LoVo (cell line): ENCODE results near the gene TRIP13.
"Not testable (repeated sequence)": the region's sequence is repeated elsewhere in the genome, so short reads cannot be mapped to it uniquely, and the experiment has no call there.

Source experiments
- DNase-seq: peaks from one replicate; pipeline ENCODE4 v3.0.0-alpha.2; 2016; ENCODE audit warnings: low spot score

The TRIP13 gene

DNA sequence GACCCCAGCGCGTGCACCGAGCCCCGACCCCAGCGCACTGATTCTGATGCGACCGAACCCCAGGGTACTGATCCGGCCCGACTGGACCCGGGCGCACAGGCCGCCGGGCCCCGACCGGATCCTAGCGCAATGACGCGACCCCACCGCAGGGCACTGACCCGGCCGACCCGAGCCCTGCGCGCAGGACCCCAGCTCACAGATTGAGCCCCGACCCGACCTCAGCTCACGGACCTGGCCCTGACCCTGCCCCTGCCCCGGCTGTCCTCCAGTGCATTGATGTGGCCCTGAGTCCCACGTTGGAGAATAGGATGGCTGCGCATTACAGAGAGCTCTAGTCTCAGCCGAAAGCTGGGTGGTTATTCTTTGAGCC is 438 bp downstream of the TRIP13 start:
- no peak for DNase-seq

DNA sequence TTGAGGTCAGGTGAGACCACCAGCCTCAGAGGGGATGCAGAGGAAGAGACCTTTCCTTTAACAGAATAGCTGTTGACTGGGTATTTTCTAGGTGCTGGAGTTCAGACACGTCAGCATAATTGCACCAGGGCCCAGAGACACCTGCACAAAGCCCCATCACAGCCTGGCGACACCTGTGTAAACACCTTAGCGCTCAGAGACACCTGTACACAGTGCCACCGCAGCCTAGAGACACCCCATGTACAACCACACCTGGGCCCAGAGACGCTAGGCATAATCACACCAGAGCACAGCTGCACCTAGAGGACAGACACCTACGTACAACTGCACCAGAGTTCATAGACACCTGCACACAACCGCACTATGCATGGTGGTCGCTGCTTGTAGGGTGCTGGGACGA is 1.0 kb downstream of the TRIP13 start:
- no peak for DNase-seq

DNA sequence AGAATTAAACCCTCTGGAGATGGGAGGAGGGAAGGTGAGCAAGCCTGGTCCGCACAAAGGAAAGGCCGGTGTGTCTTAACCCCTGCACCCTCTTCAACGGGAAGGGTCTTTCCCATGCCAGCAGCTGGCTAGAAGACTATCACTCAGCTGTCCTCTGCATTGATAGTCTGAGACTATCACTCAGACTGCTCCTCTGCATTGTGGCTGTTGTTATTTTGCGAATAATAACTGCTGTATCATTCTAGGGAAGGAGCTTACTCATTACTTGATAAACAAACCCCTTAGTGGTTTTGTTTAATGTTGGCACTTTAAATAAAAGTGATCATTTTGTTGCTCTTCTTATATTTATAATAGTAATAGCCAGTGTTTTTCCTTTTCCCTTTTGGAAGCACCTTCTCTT is 8.1 kb downstream of the TRIP13 start:
- DNase-seq: no peak

DNA sequence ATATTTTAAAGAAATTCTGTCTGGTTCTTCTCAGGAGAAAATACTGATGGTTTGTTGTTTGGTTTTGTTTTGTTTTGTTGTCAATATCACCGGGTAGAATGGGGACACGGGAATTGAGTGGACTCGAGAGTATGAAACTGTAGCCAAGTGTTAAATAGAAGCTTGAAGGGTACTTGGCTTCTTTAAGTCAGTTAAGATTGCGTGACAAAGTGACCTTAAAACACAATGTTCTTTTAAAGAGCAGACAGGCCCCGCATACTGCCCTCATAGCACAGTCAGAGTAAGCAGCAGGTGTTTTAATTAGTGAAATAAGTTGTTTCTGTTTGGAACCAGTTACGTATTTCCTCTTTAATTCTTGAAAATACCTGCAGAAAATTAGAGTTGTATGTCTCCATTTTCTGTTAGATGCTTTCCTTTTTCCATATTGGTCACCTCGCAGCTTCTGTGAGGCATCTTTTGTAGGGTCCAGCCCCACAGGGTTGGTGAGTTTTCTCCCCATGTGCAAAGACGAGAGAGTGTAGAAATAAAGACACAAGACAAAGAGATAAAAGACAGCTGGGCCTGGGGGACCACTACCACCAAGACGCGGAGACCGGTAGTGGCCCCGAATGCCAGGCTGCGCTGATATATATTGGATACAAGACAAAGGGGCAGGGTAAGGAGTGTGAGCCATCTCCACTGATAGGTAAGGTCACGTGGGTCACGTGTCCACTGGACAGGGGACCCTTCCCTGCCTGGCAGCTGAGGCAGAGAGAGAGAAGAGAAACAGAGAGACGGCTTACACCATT is 9.6 kb downstream of the TRIP13 start:
- DNase-seq: no peak

DNA sequence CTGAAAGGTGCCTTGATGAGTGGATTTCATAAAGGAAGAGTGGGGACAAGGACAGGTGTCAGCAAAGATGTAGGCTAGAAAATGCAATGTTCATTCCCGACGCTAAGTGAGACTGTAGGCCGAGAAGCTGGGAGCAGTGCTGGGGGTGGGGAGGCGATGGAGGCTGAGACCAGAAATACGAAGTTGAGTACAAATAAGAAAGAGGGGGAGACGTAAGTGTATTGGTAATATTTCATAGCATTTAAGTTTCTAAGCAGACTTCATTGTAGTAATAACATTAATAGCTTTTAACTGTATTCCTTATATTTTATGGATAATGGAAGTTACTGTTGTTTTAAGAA is 11.0 kb downstream of the TRIP13 start:
- DNase-seq: no peak

DNA sequence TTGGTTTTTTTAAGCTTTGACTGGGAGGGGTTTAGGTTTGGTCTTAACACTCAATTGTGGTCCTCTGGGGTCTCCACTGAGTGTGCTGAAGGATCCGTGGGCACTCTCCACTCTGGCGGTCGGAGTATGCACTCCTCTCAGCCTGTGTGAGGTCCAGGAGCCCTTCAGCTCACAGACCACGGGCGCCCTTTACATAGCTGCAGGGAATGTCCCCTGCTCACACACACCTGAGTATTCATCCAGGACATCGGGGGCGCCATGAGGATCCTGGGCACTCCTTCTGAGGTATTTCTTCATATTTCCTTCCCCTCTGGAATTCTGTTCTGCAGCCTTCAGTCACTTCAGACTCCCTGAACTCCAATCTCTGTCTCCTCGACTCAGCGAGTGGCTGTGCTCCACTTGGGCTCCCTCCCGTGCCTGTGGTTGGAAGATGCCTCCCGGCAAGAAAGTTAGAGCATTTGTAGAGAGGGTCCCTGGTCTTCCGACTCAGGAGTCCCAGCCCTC is 12.5 kb downstream of the TRIP13 start:
- DNase-seq: no peak

DNA sequence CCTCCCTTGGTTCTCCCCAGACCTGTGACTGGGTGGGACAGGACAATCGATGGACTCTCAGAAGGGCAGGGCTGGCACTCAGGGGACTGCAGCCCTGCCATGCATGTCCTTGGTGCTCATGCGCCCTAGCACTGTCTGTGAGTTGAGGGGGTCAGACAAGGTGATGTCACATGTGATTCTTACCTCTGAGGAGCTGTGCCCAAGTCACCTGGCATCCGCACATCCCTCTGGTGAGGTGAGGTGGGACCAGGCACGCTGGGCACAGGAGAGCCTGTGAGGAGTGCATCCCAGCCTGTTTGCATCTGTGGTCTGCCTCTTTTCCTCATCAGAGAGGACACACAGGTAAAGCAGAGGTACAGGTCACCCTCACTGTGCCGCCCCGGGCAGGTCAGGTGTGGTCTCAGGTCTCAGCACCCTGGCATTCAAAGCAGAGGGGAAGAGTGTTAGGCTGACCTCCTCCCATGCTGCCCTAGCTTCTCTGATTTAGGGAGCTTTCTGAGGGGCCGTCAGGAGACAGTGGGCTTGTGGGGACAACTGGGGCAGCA is 14.8 kb downstream of the TRIP13 start:
- no peak for DNase-seq

DNA sequence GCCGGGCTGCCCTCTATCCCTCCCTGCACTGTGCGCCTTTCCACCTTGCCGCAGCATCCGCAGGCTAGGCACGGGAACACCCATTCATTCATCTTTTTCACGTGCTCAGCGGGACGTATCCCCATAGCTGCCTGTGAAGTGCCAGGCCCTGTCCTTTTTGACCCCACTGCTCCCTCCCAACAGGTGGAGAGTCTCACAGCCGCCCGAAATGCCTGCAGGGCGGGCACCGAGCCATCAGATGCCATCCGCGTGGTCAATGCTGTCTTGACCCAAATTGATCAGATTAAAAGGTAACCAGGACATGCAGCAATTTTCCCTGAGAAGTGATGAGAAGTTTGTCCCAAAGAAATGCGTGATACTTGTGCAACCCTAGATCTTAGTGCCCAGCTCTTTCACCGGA is 15.5 kb downstream of the TRIP13 start:
- DNase-seq: no peak

DNA sequence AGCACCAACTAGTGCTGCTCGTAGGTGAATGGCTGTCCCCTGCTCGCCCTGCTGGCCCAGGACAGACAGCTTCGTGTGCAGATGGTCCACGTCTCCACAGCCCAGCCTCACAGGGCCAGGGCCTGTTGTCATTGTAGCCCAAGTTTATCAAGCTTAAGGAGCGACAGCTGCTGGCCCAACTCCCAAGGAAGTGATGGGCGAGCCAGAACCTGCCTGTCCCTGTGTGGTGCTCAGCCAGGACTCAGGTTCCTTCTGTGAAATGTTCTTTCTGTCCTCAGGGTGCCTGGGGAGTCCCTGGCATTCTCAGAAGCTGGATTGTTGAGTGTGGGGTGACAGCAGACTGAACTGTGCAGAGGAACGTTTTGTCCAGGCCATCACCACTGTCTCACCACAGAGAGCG is 16.4 kb downstream of the TRIP13 start:
- no peak for DNase-seq

DNA sequence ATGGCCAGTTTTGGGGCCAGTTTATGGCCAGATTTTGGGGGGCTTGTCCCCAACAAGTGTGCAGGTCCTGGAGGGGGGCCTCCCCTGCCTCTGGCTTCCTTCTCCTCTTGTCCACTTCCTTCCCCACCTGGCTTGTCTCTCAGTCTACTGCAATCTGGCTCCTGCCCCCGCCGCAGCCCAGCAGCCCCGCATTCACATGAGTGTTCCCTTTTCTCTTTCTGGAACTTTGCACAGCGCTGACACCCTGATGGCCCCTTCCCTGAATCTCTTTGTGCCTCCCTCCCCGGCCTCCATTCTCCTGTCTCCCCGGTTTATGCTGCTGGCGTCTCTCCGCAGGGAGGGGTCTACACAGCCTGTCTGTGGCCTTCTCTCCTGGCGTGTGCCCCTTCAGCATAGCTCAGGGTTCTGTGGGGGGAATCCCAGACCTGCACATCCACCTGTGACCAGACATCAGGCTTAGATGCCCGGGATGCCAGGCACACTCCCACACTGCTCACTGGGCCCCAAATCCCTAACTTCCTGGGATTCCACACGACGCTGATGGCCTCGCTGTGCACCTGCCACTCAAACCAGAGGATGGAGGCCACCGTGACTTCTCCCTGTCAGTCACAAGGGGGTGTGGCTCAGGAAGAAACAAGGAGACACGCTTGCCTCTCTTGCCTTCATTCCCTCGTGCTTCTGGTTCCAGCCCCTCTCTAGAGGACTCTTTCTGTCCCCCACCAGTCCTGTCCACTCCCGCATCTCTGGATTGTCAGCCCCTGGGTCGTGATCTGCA is 17.5 kb downstream of the TRIP13 start:
- no peak for DNase-seq

DNA sequence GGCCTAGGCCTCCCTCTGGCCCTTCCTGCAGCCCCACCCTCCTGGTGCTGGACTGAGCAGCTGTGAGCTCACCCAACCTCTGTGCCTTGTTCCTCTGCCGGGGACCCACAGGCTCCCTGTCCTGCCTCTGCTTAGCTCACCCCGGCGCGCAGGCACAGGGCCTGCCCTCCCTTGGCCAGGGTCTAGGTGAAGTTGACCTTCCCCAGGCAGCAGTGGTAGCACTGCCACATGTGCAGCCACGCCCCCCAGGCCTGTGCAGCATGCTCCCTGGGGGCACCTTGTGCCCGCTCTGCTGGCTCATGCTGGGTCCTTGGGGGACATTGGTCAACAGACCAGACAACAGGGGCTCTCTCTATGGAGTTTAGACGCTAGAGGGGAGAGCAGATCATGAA is 18.1 kb downstream of the TRIP13 start:
- DNase-seq: no peak

DNA sequence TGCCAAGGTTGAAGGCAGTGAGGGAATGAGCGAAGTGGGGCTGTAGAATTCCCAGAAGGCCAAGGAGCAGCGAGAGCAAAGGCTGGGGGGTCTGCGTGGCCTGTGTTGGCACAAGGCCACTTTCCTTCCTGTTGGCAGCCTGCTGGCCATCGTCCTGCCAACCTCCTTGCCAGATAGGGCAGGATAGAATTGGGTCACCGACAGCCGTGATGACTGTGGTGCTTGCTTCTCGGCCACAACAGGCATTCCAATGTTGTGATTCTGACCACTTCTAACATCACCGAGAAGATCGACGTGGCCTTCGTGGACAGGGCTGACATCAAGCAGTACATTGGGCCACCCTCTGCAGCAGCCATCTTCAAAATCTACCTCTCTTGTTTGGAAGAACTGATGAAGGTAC is 18.9 kb downstream of the TRIP13 start:
- DNase-seq: no peak

DNA sequence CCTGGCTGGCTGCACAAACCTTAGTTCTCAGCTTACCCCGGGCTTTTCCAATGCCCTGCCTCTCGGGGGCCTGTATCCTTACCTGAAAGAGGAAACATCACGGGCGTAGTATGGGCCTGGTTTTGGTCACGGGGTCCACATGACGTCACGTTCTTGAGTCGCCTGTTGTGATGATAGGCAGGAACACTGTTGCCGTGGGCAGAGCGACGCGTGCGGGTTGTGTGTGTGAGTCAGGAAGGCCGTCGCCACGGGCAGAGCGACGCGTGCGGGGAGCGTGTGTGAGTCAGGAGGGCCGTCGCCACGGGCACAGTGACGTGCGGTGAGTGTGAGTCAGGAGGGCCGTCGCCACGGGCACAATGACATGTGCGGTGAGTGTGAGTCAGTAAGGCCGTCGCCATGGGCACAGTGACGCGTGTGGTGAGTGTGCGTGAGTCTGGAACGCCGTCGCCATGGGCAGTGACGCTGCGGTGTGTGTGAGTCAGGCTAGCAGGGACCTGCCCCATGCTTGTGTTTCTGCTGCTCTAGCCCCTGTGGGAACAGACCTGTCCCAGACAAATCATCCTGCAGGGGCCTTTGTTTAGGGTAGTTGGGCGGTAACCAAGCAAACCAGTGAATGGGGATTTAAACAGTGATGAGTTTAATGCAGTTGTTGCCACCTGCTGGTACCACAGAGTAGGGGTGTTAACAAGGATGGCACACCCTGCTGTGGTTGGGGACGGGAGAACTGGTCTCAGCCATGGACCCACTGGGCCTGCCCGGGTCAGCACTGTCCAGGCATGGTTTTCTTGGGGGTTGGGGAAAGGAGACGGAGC is 19.8 kb downstream of the TRIP13 start:
- no peak for DNase-seq

DNA sequence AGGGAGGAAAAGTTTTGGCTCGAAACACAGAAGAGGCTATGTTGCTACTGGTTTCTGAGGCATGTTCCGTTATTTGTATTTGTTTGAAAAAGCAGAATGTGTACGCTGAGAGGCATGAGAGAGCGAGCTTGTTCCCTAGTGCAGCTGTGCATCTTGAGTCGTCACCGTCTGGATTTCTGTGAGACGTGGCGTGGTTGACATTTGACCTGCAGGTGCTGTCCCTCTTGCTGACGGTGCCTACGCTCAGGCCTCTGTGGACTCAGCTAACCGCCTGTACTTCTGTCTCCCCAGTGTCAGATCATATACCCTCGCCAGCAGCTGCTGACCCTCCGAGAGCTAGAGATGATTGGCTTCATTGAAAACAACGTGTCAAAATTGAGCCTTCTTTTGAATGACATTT is 21.5 kb downstream of the TRIP13 start:
- DNase-seq: no peak

DNA sequence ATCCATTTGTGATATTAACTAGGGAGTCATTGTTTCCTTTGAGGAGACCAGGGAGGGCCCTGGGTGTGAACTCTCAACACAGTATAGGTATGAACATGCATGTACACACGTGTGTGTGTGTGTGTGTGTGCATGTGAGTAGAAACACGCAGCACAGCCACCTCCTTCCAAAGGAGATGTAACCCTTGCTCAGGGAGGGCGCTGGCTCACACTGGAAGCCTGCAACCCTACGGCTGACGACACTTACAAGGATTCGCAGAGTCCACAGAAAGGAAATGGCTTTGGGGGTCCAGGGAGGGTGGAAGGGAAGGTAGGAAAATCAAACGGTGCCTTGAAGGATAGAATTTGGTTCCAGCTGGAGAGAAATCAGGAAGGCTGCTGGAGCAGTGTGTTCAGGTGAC is 21.9 kb downstream of the TRIP13 start:
- no peak for DNase-seq

DNA sequence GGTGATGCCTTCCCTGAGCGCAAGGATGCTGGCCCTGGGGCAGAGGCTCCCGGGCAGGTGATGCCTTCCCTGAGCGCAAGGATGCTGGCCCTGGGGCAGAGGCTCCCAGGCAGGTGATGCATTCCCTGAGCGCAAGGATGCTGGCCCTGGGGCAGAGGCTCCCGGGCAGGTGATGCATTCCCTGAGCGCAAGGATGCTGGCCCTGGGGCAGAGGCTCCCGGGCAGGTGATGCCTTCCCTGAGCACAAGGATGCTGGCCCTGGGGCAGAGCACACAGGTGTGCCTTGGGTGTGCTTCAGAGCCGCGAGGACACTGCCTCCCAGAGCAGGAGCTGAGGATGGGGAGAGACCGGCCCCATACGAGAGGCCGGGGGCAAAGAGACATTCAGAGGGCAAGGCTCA is 22.7 kb downstream of the TRIP13 start:
- DNase-seq: not testable (repeated sequence)

DNA sequence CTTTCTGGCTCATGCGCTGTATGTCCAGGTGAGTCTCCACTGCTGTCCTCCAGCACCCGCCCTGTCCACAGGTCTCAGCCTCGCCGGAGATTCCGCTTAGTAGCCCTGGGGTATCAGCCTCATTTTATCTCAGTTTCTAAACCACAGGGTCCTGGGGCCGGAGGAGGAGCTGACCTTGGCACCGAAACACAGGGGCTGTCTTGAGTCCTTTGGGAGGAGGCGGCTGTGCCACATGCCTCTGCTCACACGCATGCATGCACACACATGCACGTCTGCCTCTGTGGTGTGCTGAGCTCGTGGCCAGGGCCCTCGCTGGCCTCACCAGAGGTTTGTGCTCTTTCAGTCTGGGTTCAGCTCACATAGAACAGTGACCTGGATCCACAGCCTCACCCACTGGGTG is 23.3 kb downstream of the TRIP13 start:
- no peak for DNase-seq

DNA sequence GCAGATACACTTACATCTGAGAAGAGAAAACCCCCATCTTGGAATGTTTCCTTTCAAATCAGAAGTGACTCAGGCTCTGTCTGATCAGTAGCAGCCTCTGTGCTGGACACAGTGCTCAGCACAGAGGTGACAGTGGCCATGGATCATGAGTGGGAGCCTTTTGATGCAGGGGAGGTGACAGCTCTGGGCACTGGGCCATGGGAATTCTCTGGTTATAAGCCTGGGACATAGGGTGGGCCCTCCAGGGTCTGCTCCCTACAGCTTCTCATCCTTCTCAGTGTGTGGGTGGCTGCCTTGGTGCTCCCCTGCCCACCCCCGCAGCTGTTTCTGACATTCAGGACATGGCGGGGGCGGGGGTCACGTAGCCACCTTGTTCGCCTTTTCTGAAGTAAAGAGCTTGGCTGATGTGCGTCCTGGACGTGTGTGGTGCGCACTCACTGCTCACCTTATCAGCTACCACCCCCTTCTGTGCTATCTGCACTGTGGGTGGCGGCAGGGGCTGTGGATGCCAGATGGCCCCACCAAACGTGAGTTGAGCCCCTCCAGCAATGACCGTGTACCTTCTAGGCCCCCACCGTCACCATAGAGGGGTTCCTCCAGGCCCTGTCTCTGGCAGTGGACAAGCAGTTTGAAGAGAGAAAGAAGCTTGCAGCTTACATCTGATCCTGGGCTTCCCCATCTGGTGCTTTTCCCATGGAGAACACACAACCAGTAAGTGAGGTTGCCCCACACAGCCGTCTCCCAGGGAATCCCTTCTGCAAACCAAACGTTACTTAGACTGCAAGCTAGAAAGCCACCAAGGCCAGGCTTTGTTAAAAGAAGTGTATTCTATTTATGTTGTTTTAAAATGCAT is 24.0 kb downstream of the TRIP13 start:
- no peak for DNase-seq

DNA sequence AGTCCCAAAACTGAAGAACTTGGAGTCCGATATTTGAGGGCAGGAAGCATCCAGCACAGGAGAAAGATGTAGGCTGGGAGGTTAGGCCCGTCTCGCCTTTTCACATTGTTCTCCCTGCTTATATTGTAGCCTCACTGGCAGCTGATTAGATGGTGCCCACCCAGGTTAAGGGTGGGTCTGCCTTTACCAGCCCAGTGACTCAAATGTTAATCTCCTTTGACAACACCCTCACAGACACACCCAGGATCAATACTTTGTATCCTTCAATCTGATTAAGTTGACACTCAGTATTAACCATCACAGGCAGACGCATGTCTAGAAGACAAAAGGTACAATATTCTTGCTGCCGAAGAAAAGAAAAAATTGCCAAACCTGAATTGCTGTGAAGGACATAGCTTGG is 26.0 kb downstream of the TRIP13 start:
- DNase-seq: not testable (repeated sequence)

DNA sequence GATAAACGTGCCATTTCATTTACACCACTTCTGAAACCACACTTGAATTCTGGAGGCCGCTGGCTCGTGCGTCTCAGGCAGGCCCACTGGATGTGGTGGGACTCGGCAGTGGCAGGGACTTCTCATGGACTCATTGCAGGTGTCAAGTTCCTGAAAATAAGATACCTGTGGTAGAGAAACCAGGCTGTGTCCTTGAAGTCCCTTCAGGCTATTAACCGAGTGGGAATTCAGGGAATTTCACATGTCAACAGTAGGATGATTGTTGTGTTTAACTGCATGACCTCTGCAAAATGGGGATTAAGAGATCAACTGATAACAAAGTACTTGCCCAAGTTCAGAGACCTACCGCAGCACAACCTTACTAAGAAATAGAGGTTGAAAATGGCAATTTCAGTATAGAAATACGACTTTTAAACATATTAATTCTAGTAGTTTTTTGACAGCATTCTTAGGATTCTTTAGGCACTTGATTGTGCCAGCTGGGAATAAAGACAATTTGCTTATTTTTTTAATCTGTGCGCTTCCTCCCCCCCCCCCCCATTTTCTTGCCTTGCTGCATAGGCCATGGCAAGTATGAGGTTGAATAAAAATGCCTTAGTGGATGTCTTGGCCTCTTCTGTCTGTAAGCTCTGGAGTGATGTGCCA is 26.8 kb downstream of the TRIP13 start:
- peak; percentile 32 for DNase-seq

DNA sequence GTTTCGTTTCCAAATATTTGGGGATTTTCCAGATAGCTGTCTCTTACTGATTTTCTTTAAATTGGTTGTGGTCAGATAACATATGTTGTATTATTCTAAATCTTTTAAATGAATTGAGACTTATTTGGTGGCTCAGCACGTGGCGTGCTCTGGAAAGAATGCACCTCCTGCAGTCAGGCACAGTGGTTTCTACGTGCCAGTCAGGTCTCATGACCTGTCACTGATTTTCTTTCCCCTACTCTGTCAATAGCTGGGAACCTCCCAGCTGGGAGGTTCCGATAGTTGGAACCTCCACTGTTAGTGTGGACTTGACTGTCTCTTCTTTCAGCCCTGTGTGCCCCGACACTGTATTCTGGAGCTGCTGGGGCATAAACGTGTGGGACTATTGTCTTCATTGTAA is 27.6 kb downstream of the TRIP13 start:
- no peak for DNase-seq
